GM12891 (cell line): ENCODE measurements around the gene BCAR3.

ENCODE experiments used
- DNase-seq: peaks from one replicate; pipeline ENCODE4 v3.0.0; 2011; ENCODE audit warnings: low spot score; ENCODE audit not compliant: insufficient read length
- FAIRE-seq: peaks from 2 replicates; lab custom pipeline; 2011; peaks lifted over from hg19 to GRCh38; lab: Jason Lieb, UNC
- PAX5 ChIP-seq: IDR thresholded peaks from 2 replicates; pipeline ENCODE4 v1.6.1; 2011; ENCODE audit warnings: low read length, moderate library complexity, mild to moderate bottlenecking; ENCODE audit not compliant: insufficient read depth, severe bottlenecking
- POLR2A ChIP-seq: IDR thresholded peaks from 2 replicates; pipeline ENCODE4 v1.6.1; 2011; ENCODE audit warnings: low read depth, low read length, control low read depth
- POLR2AphosphoS5 ChIP-seq: IDR thresholded peaks from 2 replicates; pipeline ENCODE4 v1.6.1; 2011; ENCODE audit warnings: low read depth, low read length, control low read depth
- POU2F2 ChIP-seq: IDR thresholded peaks from 2 replicates; pipeline ENCODE4 v1.6.1; 2011; ENCODE audit warnings: low read depth, mild to moderate bottlenecking, control low read depth, low read length, moderate library complexity
- SPI1 ChIP-seq: IDR thresholded peaks from 2 replicates; pipeline ENCODE4 v1.6.1; 2011; ENCODE audit warnings: low read depth, low read length, control low read depth
- TAF1 ChIP-seq: IDR thresholded peaks from 2 replicates; pipeline ENCODE4 v1.6.1; 2011; ENCODE audit warnings: low read depth, low read length, control low read depth

BCAR3 gene

DNA sequence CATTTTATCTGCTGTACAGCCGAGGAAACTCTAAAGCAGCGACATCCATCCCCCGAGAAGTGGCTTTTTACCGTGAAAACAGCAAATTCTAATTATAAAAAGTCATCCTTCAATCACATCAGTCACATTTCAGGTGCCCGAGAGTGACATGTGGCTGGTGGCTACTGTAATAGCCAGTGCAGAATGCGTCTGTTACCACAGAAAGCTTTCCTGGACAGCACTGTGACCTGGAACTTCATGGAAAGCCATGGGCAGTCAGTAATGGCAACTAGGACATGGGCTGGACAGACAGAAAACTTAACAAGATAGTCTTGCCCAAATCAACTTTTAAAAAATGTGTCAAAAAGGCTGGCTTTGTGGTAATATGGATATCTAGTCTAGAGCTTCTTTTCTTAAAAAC is 106.6 kb downstream of the BCAR3 start:
- no peak for TF ChIP-seq TAF1
- no peak for TF ChIP-seq POLR2A
- no peak for TF ChIP-seq POU2F2
- no peak for TF ChIP-seq POLR2AphosphoS5
- no peak for TF ChIP-seq SPI1
- TF ChIP-seq PAX5 = no peak
- DNase-seq (no peak), FAIRE-seq (no peak)

- DNase-seq = no peak
- FAIRE-seq = no peak
- TF ChIP-seq SPI1 = no peak
These were observed 107.1 kb downstream of the BCAR3 start for GRCh38 chr1:93574511-93574910.

DNA sequence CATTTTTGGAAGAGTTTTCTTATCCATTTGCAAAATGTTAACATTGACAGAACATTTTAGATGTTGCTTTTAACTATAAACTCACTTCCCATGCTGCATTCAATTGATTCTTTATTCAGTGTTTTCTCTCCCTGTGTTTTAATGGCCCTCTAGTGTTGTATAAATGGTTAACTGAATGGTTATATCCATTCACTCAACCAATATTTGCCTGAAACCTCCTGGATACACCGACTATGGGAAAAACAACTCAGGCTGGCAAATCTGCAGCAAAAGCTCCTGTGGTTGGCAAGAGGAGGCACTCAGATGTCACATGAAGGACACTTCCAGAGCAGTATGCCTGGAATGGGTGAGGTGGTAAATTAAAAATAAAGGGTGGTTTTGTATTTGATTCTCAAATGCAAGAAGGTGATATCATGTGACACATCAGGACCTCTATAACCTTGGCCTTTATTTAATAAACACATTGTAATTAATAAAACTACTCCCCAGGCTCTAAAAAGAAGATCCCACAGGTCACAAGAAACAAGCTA is 107.6 kb downstream of the BCAR3 start:
- TF ChIP-seq PAX5 (no peak), POU2F2 (no peak), POLR2A (no peak)
- DNase-seq (no peak), FAIRE-seq (no peak)

- FAIRE-seq = no peak
- no peak for DNase-seq
- no peak for TF ChIP-seq TAF1
- TF ChIP-seq PAX5 = no peak
- TF ChIP-seq POU2F2 = no peak
- no peak for TF ChIP-seq POLR2A
- TF ChIP-seq POLR2AphosphoS5 = no peak
- TF ChIP-seq SPI1 = no peak
These were observed 109.9 kb downstream of the BCAR3 start for GRCh38 chr1:93571623-93572310.

DNA sequence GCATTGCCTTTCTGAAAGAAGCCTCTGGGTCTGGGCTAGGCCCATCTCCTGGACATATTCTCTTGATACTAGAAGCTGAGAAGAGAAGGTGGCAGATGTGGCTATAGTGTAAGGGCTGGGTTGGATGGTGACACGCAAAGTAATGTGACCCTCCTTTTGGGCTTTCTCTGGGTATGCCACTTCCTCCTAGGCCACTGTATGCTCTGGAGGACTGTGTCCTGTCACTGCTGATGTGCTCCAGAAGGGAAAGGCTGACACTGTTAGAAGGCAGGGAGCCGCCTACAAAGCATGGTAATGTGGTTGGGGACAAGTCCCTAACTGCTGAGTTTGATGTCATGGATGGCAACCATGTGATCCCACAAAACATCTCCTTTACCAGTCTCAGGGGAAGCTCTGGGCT is 112.1 kb downstream of the BCAR3 start:
- TF ChIP-seq SPI1 (no peak), TAF1 (no peak), POLR2AphosphoS5 (no peak), PAX5 (no peak), POLR2A (no peak), POU2F2 (no peak)
- FAIRE-seq = no peak
- DNase-seq = no peak

DNA sequence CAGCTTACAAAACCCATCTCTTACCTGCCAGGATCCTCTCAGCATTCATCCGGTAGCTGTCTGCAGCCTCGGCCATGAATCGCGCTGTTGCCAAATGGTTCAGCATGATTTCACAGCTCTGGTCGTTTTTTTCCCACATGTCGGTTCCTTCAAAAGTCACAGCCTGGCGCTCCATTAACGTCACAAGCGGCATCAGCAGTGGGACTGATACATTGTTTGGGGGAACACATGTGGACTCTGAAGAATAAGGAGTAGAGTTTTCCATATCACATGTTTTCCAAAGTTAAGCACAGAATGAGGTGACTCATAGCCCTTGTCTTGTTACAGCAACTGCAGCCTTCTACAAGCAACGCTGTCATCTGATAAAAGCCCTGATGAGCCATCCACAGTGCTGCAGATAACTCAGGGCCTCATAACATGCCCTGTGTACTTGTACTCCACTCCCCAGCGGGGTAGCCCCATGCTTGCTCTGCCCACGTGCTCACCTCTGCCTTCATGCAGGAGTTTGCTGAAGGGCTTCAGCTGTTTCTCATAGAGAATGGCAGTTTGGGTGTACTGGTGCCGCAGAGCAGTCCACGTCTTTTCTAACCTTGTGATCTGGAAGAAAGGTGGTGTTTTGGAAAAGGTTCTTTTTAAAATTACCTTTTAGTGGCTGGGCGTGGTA is 114.2 kb downstream of the BCAR3 start:
- TF ChIP-seq TAF1 (no peak), POLR2AphosphoS5 (no peak), PAX5 (no peak), SPI1 (no peak), POU2F2 (no peak), POLR2A (no peak)
- no peak for FAIRE-seq

GRCh38 chr1:93566227-93566626 is 115.4 kb downstream of the BCAR3 start:
- FAIRE-seq (no peak), DNase-seq (no peak)
- no peak for TF ChIP-seq POU2F2
- TF ChIP-seq SPI1 = no peak
- TF ChIP-seq TAF1 = no peak

More for the DNA sequence above, 114.2 kb downstream of the BCAR3 start:
- DNase-seq = no peak

- TF ChIP-seq TAF1 = no peak
- no peak for TF ChIP-seq POU2F2
- no peak for TF ChIP-seq PAX5
- TF ChIP-seq POLR2AphosphoS5 = no peak
- no peak for TF ChIP-seq SPI1
- no peak for TF ChIP-seq POLR2A
- no peak for DNase-seq
- FAIRE-seq = no peak
These were observed 116.0 kb downstream of the BCAR3 start for GRCh38 chr1:93565496-93566206.

DNA sequence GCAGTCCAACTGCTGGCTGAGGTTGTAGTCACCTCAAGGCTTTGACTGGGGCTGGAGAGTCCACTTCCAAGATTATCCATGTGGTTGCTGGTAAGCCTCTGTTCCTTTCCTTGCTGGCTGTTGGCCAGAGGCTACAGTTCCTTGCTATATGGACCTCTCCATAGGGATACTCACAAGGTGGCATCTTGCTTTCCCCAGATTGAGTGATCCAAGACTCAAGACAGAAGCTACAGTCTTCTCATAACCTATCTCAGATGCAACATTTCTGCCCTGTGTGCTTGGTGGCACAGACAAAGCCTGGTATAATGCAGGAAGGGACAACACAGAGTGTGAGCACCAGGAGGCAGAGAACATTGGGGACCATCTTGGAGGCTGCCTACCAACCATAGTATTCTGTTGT is 121.9 kb downstream of the BCAR3 start:
- FAIRE-seq (no peak), DNase-seq (no peak)
- TF ChIP-seq SPI1 (no peak), POU2F2 (no peak), TAF1 (no peak), PAX5 (no peak), POLR2AphosphoS5 (no peak)

DNA sequence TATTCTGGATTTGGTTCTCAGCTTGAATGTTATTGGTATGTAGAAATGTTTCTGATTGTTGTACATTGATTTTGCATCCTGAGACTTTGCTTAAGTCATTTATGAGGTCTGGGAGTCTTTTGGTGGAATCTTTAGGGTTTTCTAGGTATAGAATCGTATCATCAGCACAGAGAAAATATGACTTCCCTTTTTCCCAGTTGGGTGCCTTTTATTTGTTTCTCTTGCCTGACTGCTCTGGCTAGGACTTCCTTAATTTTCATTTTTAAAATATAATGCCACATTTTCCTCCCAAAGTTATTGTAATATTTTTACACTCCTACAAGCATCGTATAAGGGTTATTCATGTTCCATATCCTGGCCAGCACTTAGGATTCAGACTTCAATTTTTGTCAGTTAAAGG is 122.6 kb downstream of the BCAR3 start:
- no peak for TF ChIP-seq SPI1
- no peak for TF ChIP-seq POLR2A
- TF ChIP-seq PAX5 = no peak
- TF ChIP-seq TAF1 = no peak
- FAIRE-seq (no peak), DNase-seq (no peak)
